ENCODE data around the gene EIF4G3.
"Not testable (repeated sequence)": the region's sequence is repeated elsewhere in the genome, so short reads cannot be mapped to it uniquely, and the experiment has no call there.

The EIF4G3 gene

GRCh38 chr1:21176586-21177555 is at the start of gene EIF4G3:
Gene EIF4G3 (minus strand): TSS chr1:21176897. CDS start chr1:21002742, 174,155 bp downstream.
- Histone ChIP-seq H3K27ac (ENCODE audit: low read depth, low read length) (peak within 1 kb of the TSS; percentile 79), H3K27me3 (ENCODE audit: control insufficient read depth, insufficient read depth, low read length) (no peaks in the 10 kb centered on the region), H3K36me3 (ENCODE audit: control insufficient read depth, insufficient read depth, low read length) (no peaks in the 10 kb centered on the region), H3K4me3 (ENCODE audit: low read length) (peak within 1 kb of the TSS; percentile 95), H3K9ac (ENCODE audit: low read length) (peak within 1 kb of the TSS; percentile 88), H3K4me1 (ENCODE audit: control insufficient read depth, insufficient read depth, low read length) (peaks cover 4% of the 10 kb centered on the region)

GRCh38 chr1:21225065-21225464 is 48.4 kb upstream of the EIF4G3 start:
- Histone ChIP-seq H3K27ac (ENCODE audit: low read depth, low read length) (no peak overlapping the region), H3K4me1 (ENCODE audit: control insufficient read depth, insufficient read depth, low read length) (no peaks in the 10 kb centered on the region), H3K9ac (ENCODE audit: low read length) (no peak overlapping the region), H3K27me3 (ENCODE audit: control insufficient read depth, insufficient read depth, low read length) (no peaks in the 10 kb centered on the region), H3K36me3 (ENCODE audit: control insufficient read depth, insufficient read depth, low read length) (peaks cover 34% of the 10 kb centered on the region), H3K4me3 (ENCODE audit: low read length) (no peak overlapping the region)

GRCh38 chr1:21220815-21221214 is 44.1 kb upstream of the EIF4G3 start:
- Histone ChIP-seq H3K9ac (ENCODE audit: low read length) (no peak overlapping the region), H3K27me3 (ENCODE audit: control insufficient read depth, insufficient read depth, low read length) (no peaks in the 10 kb centered on the region), H3K4me1 (ENCODE audit: control insufficient read depth, insufficient read depth, low read length) (no peaks in the 10 kb centered on the region), H3K36me3 (ENCODE audit: control insufficient read depth, insufficient read depth, low read length) (peaks cover 23% of the 10 kb centered on the region), H3K4me3 (ENCODE audit: low read length) (no peak overlapping the region), H3K27ac (ENCODE audit: low read depth, low read length) (no peak overlapping the region)

GRCh38 chr1:21219674-21220073 is 43.0 kb upstream of the EIF4G3 start:
- Histone ChIP-seq H3K27ac (ENCODE audit: low read depth, low read length) (no peak overlapping the region), H3K4me3 (ENCODE audit: low read length) (no peak overlapping the region), H3K4me1 (ENCODE audit: control insufficient read depth, insufficient read depth, low read length) (no peaks in the 10 kb centered on the region), H3K27me3 (ENCODE audit: control insufficient read depth, insufficient read depth, low read length) (no peaks in the 10 kb centered on the region), H3K36me3 (ENCODE audit: control insufficient read depth, insufficient read depth, low read length) (peaks cover 18% of the 10 kb centered on the region), H3K9ac (ENCODE audit: low read length) (no peak overlapping the region)

GRCh38 chr1:21217812-21218596 is 41.3 kb upstream of the EIF4G3 start:
- no peaks in the 10 kb centered on the region for H3K27me3 ChIP-seq (ENCODE audit: control insufficient read depth, insufficient read depth, low read length)
- no peak overlapping the region for H3K27ac ChIP-seq (ENCODE audit: low read depth, low read length)
- peaks cover 18% of the 10 kb centered on the region for H3K36me3 ChIP-seq (ENCODE audit: control insufficient read depth, insufficient read depth, low read length)
- no peak overlapping the region for H3K9ac ChIP-seq (ENCODE audit: low read length)
- no peak overlapping the region for H3K4me3 ChIP-seq (ENCODE audit: low read length)
- no peaks in the 10 kb centered on the region for H3K4me1 ChIP-seq (ENCODE audit: control insufficient read depth, insufficient read depth, low read length)

- Histone ChIP-seq H3K4me1 (ENCODE audit: control insufficient read depth, insufficient read depth, low read length) (no peaks in the 10 kb centered on the region), H3K27me3 (ENCODE audit: control insufficient read depth, insufficient read depth, low read length) (no peaks in the 10 kb centered on the region), H3K9ac (ENCODE audit: low read length) (no peak overlapping the region), H3K36me3 (ENCODE audit: control insufficient read depth, insufficient read depth, low read length) (peaks cover 15% of the 10 kb centered on the region), H3K4me3 (ENCODE audit: low read length) (no peak overlapping the region), H3K27ac (ENCODE audit: low read depth, low read length) (no peak overlapping the region)
These were observed 40.4 kb upstream of the EIF4G3 start for GRCh38 chr1:21216835-21217811.

- Histone ChIP-seq H3K4me3 (ENCODE audit: low read length) (no peak overlapping the region), H3K9ac (ENCODE audit: low read length) (no peak overlapping the region), H3K36me3 (ENCODE audit: control insufficient read depth, insufficient read depth, low read length) (peaks cover 2% of the 10 kb centered on the region), H3K27me3 (ENCODE audit: control insufficient read depth, insufficient read depth, low read length) (no peaks in the 10 kb centered on the region), H3K4me1 (ENCODE audit: control insufficient read depth, insufficient read depth, low read length) (no peaks in the 10 kb centered on the region), H3K27ac (ENCODE audit: low read depth, low read length) (no peak overlapping the region)
These were observed 35.4 kb upstream of the EIF4G3 start for GRCh38 chr1:21212126-21212525.

- not testable (repeated sequence) for H3K27ac ChIP-seq (ENCODE audit: low read depth, low read length); H3K4me3 ChIP-seq (ENCODE audit: low read length); H3K27me3 ChIP-seq (ENCODE audit: control insufficient read depth, insufficient read depth, low read length); H3K36me3 ChIP-seq (ENCODE audit: control insufficient read depth, insufficient read depth, low read length); H3K4me1 ChIP-seq (ENCODE audit: control insufficient read depth, insufficient read depth, low read length); H3K9ac ChIP-seq (ENCODE audit: low read length)
These were observed 31.5 kb upstream of the EIF4G3 start for GRCh38 chr1:21208137-21208700.

- Histone ChIP-seq H3K4me3 (ENCODE audit: low read length) (no peak overlapping the region), H3K27me3 (ENCODE audit: control insufficient read depth, insufficient read depth, low read length) (no peaks in the 10 kb centered on the region), H3K27ac (ENCODE audit: low read depth, low read length) (no peak overlapping the region), H3K9ac (ENCODE audit: low read length) (no peak overlapping the region), H3K36me3 (ENCODE audit: control insufficient read depth, insufficient read depth, low read length) (no peaks in the 10 kb centered on the region), H3K4me1 (ENCODE audit: control insufficient read depth, insufficient read depth, low read length) (no peaks in the 10 kb centered on the region)
These were observed 29.4 kb upstream of the EIF4G3 start for GRCh38 chr1:21206117-21206516.

GRCh38 chr1:21205416-21205815 is 28.7 kb upstream of the EIF4G3 start:
- Histone ChIP-seq H3K36me3 (ENCODE audit: control insufficient read depth, insufficient read depth, low read length) (no peaks in the 10 kb centered on the region), H3K4me1 (ENCODE audit: control insufficient read depth, insufficient read depth, low read length) (no peaks in the 10 kb centered on the region), H3K27me3 (ENCODE audit: control insufficient read depth, insufficient read depth, low read length) (no peaks in the 10 kb centered on the region)

GRCh38 chr1:21201650-21202049 is 25.0 kb upstream of the EIF4G3 start:
- Histone ChIP-seq H3K27ac (ENCODE audit: low read depth, low read length) (no peak overlapping the region), H3K36me3 (ENCODE audit: control insufficient read depth, insufficient read depth, low read length) (no peaks in the 10 kb centered on the region), H3K4me3 (ENCODE audit: low read length) (no peak overlapping the region), H3K4me1 (ENCODE audit: control insufficient read depth, insufficient read depth, low read length) (no peaks in the 10 kb centered on the region), H3K9ac (ENCODE audit: low read length) (no peak overlapping the region), H3K27me3 (ENCODE audit: control insufficient read depth, insufficient read depth, low read length) (no peaks in the 10 kb centered on the region)

More at GRCh38 chr1:21205416-21205815, 28.7 kb upstream of the EIF4G3 start:
- H3K9ac ChIP-seq (ENCODE audit: low read length) = no peak overlapping the region
- no peak overlapping the region for H3K27ac ChIP-seq (ENCODE audit: low read depth, low read length)
- H3K4me3 ChIP-seq (ENCODE audit: low read length) = no peak overlapping the region
